ENCODE measurements around the gene ZNFX1.

The ZNFX1 gene

GRCh38 chr20:49237531-49237930 is 40.3 kb downstream of the ZNFX1 start:
- H3K4me3 ChIP-seq (ENCODE audit: low read length), result no peak overlapping the region
- no peak overlapping the region for H3K27ac ChIP-seq (ENCODE audit: low read length)
- H3F3A ChIP-seq (ENCODE audit: insufficient read depth, low read length), result no peaks in the 10 kb centered on the region
- H3K9me3 ChIP-seq (replicated peaks; ENCODE audit: insufficient read depth, low read length), result no peaks in the 10 kb centered on the region
- H3K27me3 ChIP-seq (replicated peaks; ENCODE audit: insufficient read depth, low read length), result no peaks in the 10 kb centered on the region
- no peak overlapping the region for H3K9ac ChIP-seq (ENCODE audit: low read length)
- DNase-seq, result no peak
- no peak overlapping the region for H3K4me2 ChIP-seq (ENCODE audit: low read depth, low read length)
- no peak overlapping the region for H2AFZ ChIP-seq (ENCODE audit: low read length)
- H3K79me2 ChIP-seq (ENCODE audit: low read length), result no peaks in the 10 kb centered on the region
- no peaks in the 10 kb centered on the region for H4K20me1 ChIP-seq (ENCODE audit: insufficient read depth, low read length)
- no peaks in the 10 kb centered on the region for H3K4me1 ChIP-seq (ENCODE audit: low read length)
- no peaks in the 10 kb centered on the region for H3K9me2 ChIP-seq (replicated peaks; ENCODE audit: insufficient read depth, low read length)
- TF ChIP-seq EZH2phosphoT487 (IDR thresholded peaks at IDR 0.05; ENCODE audit: low read length) (no peak), CTCF (IDR thresholded peaks at IDR 0.05; ENCODE audit: low read length) (no peak), EZH2 (optimal IDR thresholded peaks at IDR 0.05; ENCODE audit: low read depth, low read length) (no peak)
- peaks cover 3% of the 10 kb centered on the region for H3K36me3 ChIP-seq (replicated peaks; ENCODE audit: insufficient read depth, low read length)

- Histone ChIP-seq H3K4me2 (ENCODE audit: low read depth, low read length) (no peak overlapping the region), H3K4me3 (ENCODE audit: low read length) (no peak overlapping the region), H3K27ac (ENCODE audit: low read length) (no peak overlapping the region), H3K4me1 (ENCODE audit: low read length) (no peaks in the 10 kb centered on the region), H3K27me3 (replicated peaks; ENCODE audit: insufficient read depth, low read length) (no peaks in the 10 kb centered on the region), H3K9me3 (replicated peaks; ENCODE audit: insufficient read depth, low read length) (no peaks in the 10 kb centered on the region), H3K36me3 (replicated peaks; ENCODE audit: insufficient read depth, low read length) (peaks cover 3% of the 10 kb centered on the region), H3K79me2 (ENCODE audit: low read length) (no peaks in the 10 kb centered on the region), H3K9ac (ENCODE audit: low read length) (no peak overlapping the region), H2AFZ (ENCODE audit: low read length) (no peak overlapping the region), H4K20me1 (ENCODE audit: insufficient read depth, low read length) (no peaks in the 10 kb centered on the region), H3K9me2 (replicated peaks; ENCODE audit: insufficient read depth, low read length) (no peaks in the 10 kb centered on the region), H3F3A (ENCODE audit: insufficient read depth, low read length) (no peaks in the 10 kb centered on the region)
- TF ChIP-seq CTCF (IDR thresholded peaks at IDR 0.05; ENCODE audit: low read length) (no peak), EZH2 (optimal IDR thresholded peaks at IDR 0.05; ENCODE audit: low read depth, low read length) (no peak), EZH2phosphoT487 (IDR thresholded peaks at IDR 0.05; ENCODE audit: low read length) (no peak)
- DNase-seq, result no peak
Measured at GRCh38 chr20:49236301-49236700, 41.6 kb downstream of the ZNFX1 start.

GRCh38 chr20:49234831-49235230 is 43.0 kb downstream of the ZNFX1 start:
- no peaks in the 10 kb centered on the region for H3K79me2 ChIP-seq (ENCODE audit: low read length)
- H2AFZ ChIP-seq (ENCODE audit: low read length), result no peak overlapping the region
- H3K9me3 ChIP-seq (replicated peaks; ENCODE audit: insufficient read depth, low read length), result no peaks in the 10 kb centered on the region
- H3K9ac ChIP-seq (ENCODE audit: low read length), result no peak overlapping the region
- no peaks in the 10 kb centered on the region for H3K27me3 ChIP-seq (replicated peaks; ENCODE audit: insufficient read depth, low read length)
- no peaks in the 10 kb centered on the region for H4K20me1 ChIP-seq (ENCODE audit: insufficient read depth, low read length)
- no peaks in the 10 kb centered on the region for H3K9me2 ChIP-seq (replicated peaks; ENCODE audit: insufficient read depth, low read length)
- TF ChIP-seq EZH2phosphoT487 (IDR thresholded peaks at IDR 0.05; ENCODE audit: low read length) (no peak), EZH2 (optimal IDR thresholded peaks at IDR 0.05; ENCODE audit: low read depth, low read length) (no peak), CTCF (IDR thresholded peaks at IDR 0.05; ENCODE audit: low read length) (no peak)
- no peak for DNase-seq
- no peaks in the 10 kb centered on the region for H3K4me1 ChIP-seq (ENCODE audit: low read length)
- no peak overlapping the region for H3K4me3 ChIP-seq (ENCODE audit: low read length)
- no peaks in the 10 kb centered on the region for H3F3A ChIP-seq (ENCODE audit: insufficient read depth, low read length)
- no peak overlapping the region for H3K4me2 ChIP-seq (ENCODE audit: low read depth, low read length)
- H3K36me3 ChIP-seq (replicated peaks; ENCODE audit: insufficient read depth, low read length), result peaks cover 3% of the 10 kb centered on the region
- no peak overlapping the region for H3K27ac ChIP-seq (ENCODE audit: low read length)
